ENCODE data around the gene SYPL1. TPM values are rescaled to one million over a fixed set of nuclear protein-coding genes. Genes with fewer than 3 reads are reported as not detected.

SYPL1 gene
- total and polyA plus RNA-seq, 10 donors: 49.9 to 113 (median 86.4) TPM

GRCh38 chr7:106054156-106054910 is 57.8 kb downstream of the SYPL1 start:
- DNase-seq: no peak
- TF ChIP-seq CTCF (IDR thresholded peaks at IDR 0.05 in 8 of 11, conservative IDR thresholded peaks at IDR 0.05 in 3 of 11): no peak
- no peak for TF ChIP-seq POLR2A (IDR thresholded peaks at IDR 0.05)
- no peak for TF ChIP-seq POLR2AphosphoS5 (IDR thresholded peaks at IDR 0.05)
- H3K27me3 ChIP-seq (replicated peaks in 1 of 7): no peaks in the 10 kb centered on the region
- 92 to 94% (median 93%) methylated on average over 10 to 11 of the region's 11 CpGs for WGBS, 5 donors
- intact Hi-C loops (cut with DNase I; ENCODE audit: low total_unique reads): no loop called here
- no peak overlapping the region for H3K27ac ChIP-seq
- no peaks in the 10 kb centered on the region for H3K36me3 ChIP-seq
- H3K4me1 ChIP-seq: peaks cover 4 to 38% (median 27%) of the 10 kb centered on the region in 6 donors
- H3K4me3 ChIP-seq: no peak overlapping the region
- no peaks in the 10 kb centered on the region for H3K9me3 ChIP-seq

- no peak overlapping the region for H3K4me3 ChIP-seq
- intact Hi-C loops (cut with DNase I; ENCODE audit: low total_unique reads): no loop called here
- H3K9me3 ChIP-seq: no peaks in the 10 kb centered on the region
- H3K27me3 ChIP-seq (replicated peaks in 1 of 7): no peaks in the 10 kb centered on the region
- DNase-seq: no peak
- 73 to 84% (median 78%) methylated on average over 5 of the region's 5 CpGs for WGBS, 5 donors
- no peak overlapping the region for H3K27ac ChIP-seq
- H3K36me3 ChIP-seq: no peaks in the 10 kb centered on the region
- H3K4me1 ChIP-seq: peaks cover 2 to 25% (median 15%) of the 10 kb centered on the region in 6 donors
- TF ChIP-seq POLR2AphosphoS5 (IDR thresholded peaks at IDR 0.05) (no peak), CTCF (IDR thresholded peaks at IDR 0.05 in 8 of 11, conservative IDR thresholded peaks at IDR 0.05 in 3 of 11) (no peak), POLR2A (IDR thresholded peaks at IDR 0.05) (no peak)
Measured at GRCh38 chr7:106053109-106053508, 59.0 kb downstream of the SYPL1 start.

GRCh38 chr7:106052681-106053080 is 59.4 kb downstream of the SYPL1 start:
- no peak overlapping the region for H3K27ac ChIP-seq
- no peaks in the 10 kb centered on the region for H3K36me3 ChIP-seq
- TF ChIP-seq CTCF (IDR thresholded peaks at IDR 0.05 in 8 of 11, conservative IDR thresholded peaks at IDR 0.05 in 3 of 11): no peak
- TF ChIP-seq POLR2A (IDR thresholded peaks at IDR 0.05): no peak
- no peak for TF ChIP-seq POLR2AphosphoS5 (IDR thresholded peaks at IDR 0.05)
- 73 to 91% (median 84%) methylated on average over 2 of the region's 2 CpGs for WGBS, 5 donors
- H3K4me1 ChIP-seq: peaks cover 0 to 21% (median 12%) of the 10 kb centered on the region in 6 donors
- H3K4me3 ChIP-seq: no peak overlapping the region
- intact Hi-C loops (cut with DNase I; ENCODE audit: low total_unique reads): no loop called here
- H3K27me3 ChIP-seq (replicated peaks in 1 of 7): no peaks in the 10 kb centered on the region
- no peaks in the 10 kb centered on the region for H3K9me3 ChIP-seq
- no peak for DNase-seq

DNA sequence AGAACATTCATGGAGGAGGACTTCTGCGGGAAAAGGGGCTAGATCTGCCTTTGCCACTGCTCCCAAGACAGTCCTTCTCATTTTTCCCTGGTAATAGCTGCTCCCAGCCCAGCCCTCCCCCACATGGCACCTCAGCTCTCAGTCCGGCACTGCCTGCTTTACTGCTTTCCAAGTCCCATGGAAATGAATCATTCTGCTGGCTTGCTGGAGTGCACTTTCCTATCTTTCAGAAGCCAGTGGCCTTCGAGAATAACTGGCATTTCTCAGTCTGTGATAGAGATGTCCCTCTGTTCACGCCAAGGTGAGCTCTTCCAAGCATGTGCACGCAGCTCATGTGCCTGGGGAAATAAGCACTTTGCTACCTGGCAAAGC is 61.4 kb downstream of the SYPL1 start:
- Histone ChIP-seq H3K27me3 (replicated peaks in 1 of 7) (no peaks in the 10 kb centered on the region), H3K9me3 (no peaks in the 10 kb centered on the region), H3K4me1 (peaks cover 0 to 9% (median 2%) of the 10 kb centered on the region in 6 donors), H3K27ac (no peak overlapping the region), H3K4me3 (no peak overlapping the region), H3K36me3 (no peaks in the 10 kb centered on the region)
- intact Hi-C loops (cut with DNase I; ENCODE audit: low total_unique reads): no loop called here
- WGBS, 5 donors: 79 to 94% (median 88%) methylated on average over 4 to 5 of the region's 5 CpGs
- DNase-seq: no peak
- TF ChIP-seq CTCF (IDR thresholded peaks at IDR 0.05 in 8 of 11, conservative IDR thresholded peaks at IDR 0.05 in 3 of 11): no peak
- TF ChIP-seq POLR2AphosphoS5 (IDR thresholded peaks at IDR 0.05): no peak
- no peak for TF ChIP-seq POLR2A (IDR thresholded peaks at IDR 0.05)

Measured in spleen (tissue), 11 donors.